Uterus (tissue), 2 donors: Measurements from ENCODE around the gene SH3TC1.
A peak's percentile ranks its signal among the peaks of the same experiment; 100 is the strongest.

Source experiments
- CTCF ChIP-seq, 4 experiments: fragments of 200-600 bp in 2 of 4; fragments of 450-650 bp in 2 of 4; sonication (generic) in 2 of 4; IDR thresholded peaks; one replicate each; pipeline ENCODE4 v1.5.1; 2016 to 2019; ENCODE audit warnings: antibody characterized with exemption in 4 of 4, mild to moderate bottlenecking in 2 of 4, moderate library complexity in 1 of 4
- POLR2A ChIP-seq, 2 donors: fragments of 450-650 bp; IDR thresholded peaks; one replicate each; pipeline ENCODE4 v1.6.1; 2016; ENCODE audit warnings: antibody characterized with exemption in 2 of 2, mild to moderate bottlenecking in 1 of 2, moderate library complexity in 1 of 2

- peak; percentile 41 to 62 (median 52) for TF ChIP-seq CTCF (IDR thresholded peaks at IDR 0.05)
- no peak for TF ChIP-seq POLR2A (IDR thresholded peaks at IDR 0.05)
Measured at GRCh38 chr4:8274765-8275547, 75.9 kb downstream of the SH3TC1 start.
